Measurements from ENCODE around the gene GAL3ST2.

GRCh38 chr2:241730671-241731293 is 45.8 kb upstream of the GAL3ST2 start:
- TF ChIP-seq POLR2A (IDR thresholded peaks at IDR 0.05; ENCODE audit: low read depth): no peak
- TF ChIP-seq CTCF (IDR thresholded peaks at IDR 0.05): no peak
- TF ChIP-seq POLR2AphosphoS5 (IDR thresholded peaks at IDR 0.05): no peak
